ENCODE results near the gene URAD.

GRCh38 chr13:28027607-28028364 is 39.3 kb upstream of the URAD start:
- TF ChIP-seq CTCF (IDR thresholded peaks at IDR 0.05; ENCODE audit: low read depth, low read length, poor library complexity, severe bottlenecking): no peak
- TF ChIP-seq EZH2phosphoT487 (IDR thresholded peaks at IDR 0.05; ENCODE audit: borderline replicate concordance, low read length): no peak
